Measurements from ENCODE around the gene LDB1. TPM values are rescaled to one million over a fixed set of nuclear protein-coding genes. Genes with fewer than 3 reads are reported as not detected.

Gene LDB1
- total and polyA plus RNA-seq, 2 of the 13 experiments (the other 11 are each of a cell fraction or from before 2014, with no cell fraction given) = 17.2 to 45.5 TPM

DNA sequence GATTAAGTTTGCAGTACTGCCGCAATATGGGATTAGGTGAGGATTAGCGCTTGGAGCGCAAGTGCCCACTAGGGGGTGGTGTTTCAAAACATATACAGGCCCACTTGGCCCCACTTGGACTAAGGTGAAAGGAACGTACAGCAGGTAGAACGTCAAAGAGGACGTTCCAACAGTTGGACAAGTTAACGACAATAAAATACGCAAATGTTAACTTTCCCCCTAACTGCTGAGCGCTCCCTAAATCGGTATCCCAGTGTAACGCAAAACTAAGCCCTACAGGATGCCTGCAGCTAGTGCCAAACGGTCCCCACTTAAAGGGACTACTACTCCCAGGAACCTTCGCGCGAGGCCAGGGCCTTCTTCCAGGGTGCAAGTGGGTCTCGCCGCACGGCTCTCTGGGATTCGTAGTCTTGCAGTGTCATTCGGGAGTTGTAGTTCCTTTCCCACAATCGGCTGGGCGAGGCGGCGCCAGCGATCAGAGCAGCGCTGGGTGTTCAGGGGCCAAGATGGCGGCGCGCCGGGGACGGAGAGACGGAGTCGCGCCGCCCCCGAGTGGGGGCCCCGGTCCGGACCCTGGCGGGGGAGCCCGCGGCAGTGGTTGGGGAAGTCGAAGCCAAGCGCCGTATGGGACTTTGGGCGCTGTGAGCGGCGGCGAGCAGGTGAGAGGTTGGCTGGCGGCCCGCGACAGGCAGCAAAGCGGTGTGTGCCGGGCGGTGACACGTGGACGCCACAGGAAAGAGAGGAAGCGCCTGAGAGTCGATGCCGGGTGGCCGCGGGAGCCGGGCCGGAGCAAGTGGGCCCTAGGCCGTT is 12.6 kb upstream of the LDB1 start, which contains the start of gene PPRC1 (continued):
- TF ChIP-seq, protein P1, sequence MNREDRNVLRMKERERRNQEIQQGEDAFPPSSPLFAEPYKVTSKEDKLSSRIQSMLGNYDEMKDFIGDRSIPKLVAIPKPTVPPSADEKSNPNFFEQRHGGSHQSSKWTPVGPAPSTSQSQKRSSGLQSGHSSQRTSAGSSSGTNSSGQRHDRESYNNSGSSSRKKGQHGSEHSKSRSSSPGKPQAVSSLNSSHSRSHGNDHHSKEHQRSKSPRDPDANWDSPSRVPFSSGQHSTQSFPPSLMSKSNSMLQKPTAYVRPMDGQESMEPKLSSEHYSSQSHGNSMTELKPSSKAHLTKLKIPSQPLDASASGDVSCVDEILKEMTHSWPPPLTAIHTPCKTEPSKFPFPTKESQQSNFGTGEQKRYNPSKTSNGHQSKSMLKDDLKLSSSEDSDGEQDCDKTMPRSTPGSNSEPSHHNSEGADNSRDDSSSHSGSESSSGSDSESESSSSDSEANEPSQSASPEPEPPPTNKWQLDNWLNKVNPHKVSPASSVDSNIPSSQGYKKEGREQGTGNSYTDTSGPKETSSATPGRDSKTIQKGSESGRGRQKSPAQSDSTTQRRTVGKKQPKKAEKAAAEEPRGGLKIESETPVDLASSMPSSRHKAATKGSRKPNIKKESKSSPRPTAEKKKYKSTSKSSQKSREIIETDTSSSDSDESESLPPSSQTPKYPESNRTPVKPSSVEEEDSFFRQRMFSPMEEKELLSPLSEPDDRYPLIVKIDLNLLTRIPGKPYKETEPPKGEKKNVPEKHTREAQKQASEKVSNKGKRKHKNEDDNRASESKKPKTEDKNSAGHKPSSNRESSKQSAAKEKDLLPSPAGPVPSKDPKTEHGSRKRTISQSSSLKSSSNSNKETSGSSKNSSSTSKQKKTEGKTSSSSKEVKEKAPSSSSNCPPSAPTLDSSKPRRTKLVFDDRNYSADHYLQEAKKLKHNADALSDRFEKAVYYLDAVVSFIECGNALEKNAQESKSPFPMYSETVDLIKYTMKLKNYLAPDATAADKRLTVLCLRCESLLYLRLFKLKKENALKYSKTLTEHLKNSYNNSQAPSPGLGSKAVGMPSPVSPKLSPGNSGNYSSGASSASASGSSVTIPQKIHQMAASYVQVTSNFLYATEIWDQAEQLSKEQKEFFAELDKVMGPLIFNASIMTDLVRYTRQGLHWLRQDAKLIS (CRISPR knock-in tag; IDR thresholded peaks at IDR 0.05) = no peak
- TF ChIP-seq ZKSCAN8 (CRISPR knock-in tag; IDR thresholded peaks at IDR 0.05; ENCODE audit: borderline replicate concordance) = 0 out of 2 replicates have a peak, but pooled peaks have one; percentile 26
- TF ChIP-seq NBN (conservative IDR thresholded peaks at IDR 0.05) = no peak
- TF ChIP-seq ZSCAN22 (CRISPR knock-in tag; IDR thresholded peaks at IDR 0.05) = no peak
- TF ChIP-seq ZBTB42 (CRISPR knock-in tag; IDR thresholded peaks at IDR 0.05) = no peak
- TF ChIP-seq, protein P2, sequence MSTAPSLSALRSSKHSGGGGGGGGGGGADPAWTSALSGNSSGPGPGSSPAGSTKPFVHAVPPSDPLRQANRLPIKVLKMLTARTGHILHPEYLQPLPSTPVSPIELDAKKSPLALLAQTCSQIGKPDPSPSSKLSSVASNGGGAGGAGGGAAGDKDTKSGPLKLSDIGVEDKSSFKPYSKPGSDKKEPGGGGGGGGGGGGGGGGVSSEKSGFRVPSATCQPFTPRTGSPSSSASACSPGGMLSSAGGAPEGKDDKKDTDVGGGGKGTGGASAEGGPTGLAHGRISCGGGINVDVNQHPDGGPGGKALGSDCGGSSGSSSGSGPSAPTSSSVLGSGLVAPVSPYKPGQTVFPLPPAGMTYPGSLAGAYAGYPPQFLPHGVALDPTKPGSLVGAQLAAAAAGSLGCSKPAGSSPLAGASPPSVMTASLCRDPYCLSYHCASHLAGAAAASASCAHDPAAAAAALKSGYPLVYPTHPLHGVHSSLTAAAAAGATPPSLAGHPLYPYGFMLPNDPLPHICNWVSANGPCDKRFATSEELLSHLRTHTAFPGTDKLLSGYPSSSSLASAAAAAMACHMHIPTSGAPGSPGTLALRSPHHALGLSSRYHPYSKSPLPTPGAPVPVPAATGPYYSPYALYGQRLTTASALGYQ (CRISPR knock-in tag; IDR thresholded peaks at IDR 0.05) = no peak
- TF ChIP-seq ZNF124 (CRISPR knock-in tag; IDR thresholded peaks at IDR 0.05) = peak; percentile 91; the same call in 1 of the 2 replicates
- no peak for TF ChIP-seq PLRG1 (conservative IDR thresholded peaks at IDR 0.05)
- no peak for TF ChIP-seq ZNF224 (CRISPR knock-in tag; IDR thresholded peaks at IDR 0.05)
- no peak for TF ChIP-seq ZFAT (CRISPR knock-in tag; conservative IDR thresholded peaks at IDR 0.05)
- TF ChIP-seq, protein P3, sequence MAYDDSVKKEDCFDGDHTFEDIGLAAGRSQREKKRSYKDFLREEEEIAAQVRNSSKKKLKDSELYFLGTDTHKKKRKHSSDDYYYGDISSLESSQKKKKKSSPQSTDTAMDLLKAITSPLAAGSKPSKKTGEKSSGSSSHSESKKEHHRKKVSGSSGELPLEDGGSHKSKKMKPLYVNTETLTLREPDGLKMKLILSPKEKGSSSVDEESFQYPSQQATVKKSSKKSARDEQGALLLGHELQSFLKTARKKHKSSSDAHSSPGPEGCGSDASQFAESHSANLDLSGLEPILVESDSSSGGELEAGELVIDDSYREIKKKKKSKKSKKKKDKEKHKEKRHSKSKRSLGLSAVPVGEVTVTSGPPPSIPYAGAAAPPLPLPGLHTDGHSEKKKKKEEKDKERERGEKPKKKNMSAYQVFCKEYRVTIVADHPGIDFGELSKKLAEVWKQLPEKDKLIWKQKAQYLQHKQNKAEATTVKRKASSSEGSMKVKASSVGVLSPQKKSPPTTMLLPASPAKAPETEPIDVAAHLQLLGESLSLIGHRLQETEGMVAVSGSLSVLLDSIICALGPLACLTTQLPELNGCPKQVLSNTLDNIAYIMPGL (CRISPR knock-in tag; IDR thresholded peaks at IDR 0.05; ENCODE audit: borderline replicate concordance in 1 of 2, low read depth in 1 of 2) = peak; percentile 84 to 94
- TF ChIP-seq SETDB1 (CRISPR knock-in tag; IDR thresholded peaks at IDR 0.05; ENCODE audit: borderline replicate concordance) = no peak
- TF ChIP-seq SSRP1 (CRISPR knock-in tag; IDR thresholded peaks at IDR 0.05) = no peak
- TF ChIP-seq, protein P4, sequence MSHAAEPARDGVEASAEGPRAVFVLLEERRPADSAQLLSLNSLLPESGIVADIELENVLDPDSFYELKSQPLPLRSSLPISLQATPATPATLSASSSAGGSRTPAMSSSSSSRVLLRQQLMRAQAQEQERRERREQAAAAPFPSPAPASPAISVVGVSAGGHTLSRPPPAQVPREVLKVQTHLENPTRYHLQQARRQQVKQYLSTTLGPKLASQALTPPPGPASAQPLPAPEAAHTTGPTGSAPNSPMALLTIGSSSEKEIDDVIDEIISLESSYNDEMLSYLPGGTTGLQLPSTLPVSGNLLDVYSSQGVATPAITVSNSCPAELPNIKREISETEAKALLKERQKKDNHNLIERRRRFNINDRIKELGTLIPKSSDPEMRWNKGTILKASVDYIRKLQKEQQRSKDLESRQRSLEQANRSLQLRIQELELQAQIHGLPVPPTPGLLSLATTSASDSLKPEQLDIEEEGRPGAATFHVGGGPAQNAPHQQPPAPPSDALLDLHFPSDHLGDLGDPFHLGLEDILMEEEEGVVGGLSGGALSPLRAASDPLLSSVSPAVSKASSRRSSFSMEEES (CRISPR knock-in tag; IDR thresholded peaks at IDR 0.05) = no peak; the same call in 1 of the 2 replicates
- no peak for TF ChIP-seq KLF15 (CRISPR knock-in tag; IDR thresholded peaks at IDR 0.05; ENCODE audit: borderline replicate concordance)
- TF ChIP-seq NFKB2 (CRISPR knock-in tag; IDR thresholded peaks at IDR 0.05; ENCODE audit: borderline replicate concordance) = no peak; the same call in 1 of the 2 replicates
- TF ChIP-seq HOXA7 (CRISPR knock-in tag; IDR thresholded peaks at IDR 0.05) = no peak
- TF ChIP-seq NPAS2 (CRISPR knock-in tag; IDR thresholded peaks at IDR 0.05; ENCODE audit: borderline replicate concordance) = no peak
- TF ChIP-seq, protein P5, sequence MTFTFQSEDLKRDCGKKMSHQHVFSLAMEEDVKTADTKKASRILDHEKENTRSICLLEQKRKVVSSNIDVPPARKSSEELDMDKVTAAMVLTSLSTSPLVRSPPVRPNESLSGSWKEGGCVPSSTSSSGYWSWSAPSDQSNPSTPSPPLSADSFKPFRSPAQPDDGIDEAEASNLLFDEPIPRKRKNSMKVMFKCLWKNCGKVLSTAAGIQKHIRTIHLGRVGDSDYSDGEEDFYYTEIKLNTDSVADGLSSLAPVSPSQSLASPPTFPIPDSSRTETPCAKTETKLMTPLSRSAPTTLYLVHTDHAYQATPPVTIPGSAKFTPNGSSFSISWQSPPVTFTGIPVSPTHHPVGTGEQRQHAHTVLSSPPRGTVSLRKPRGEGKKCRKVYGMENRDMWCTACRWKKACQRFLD (CRISPR knock-in tag; IDR thresholded peaks at IDR 0.05; ENCODE audit: borderline replicate concordance) = no peak; the same call in 1 of the 2 replicates
